ENCODE results near the gene RPL28.

The RPL28 gene

GRCh38 chr19:55368106-55368505, 17.6 kb upstream of the RPL28 start:
- no peak for DNase-seq (ENCODE audit: low read depth)
- in situ Hi-C loops (cut with HindIII; ENCODE audit: low sequenced_read_pairs) = no loop called here
- no peak for TF ChIP-seq CTCF (IDR thresholded peaks at IDR 0.05; ENCODE audit: low read depth, low read length, missing control alignments)
- H3K4me3 ChIP-seq (ENCODE audit: low read depth, low read length) = no peak overlapping the region

GRCh38 chr19:55368701-55369563, 16.8 kb upstream of the RPL28 start:
- peak overlapping the region; percentile 40 for H3K4me3 ChIP-seq (ENCODE audit: low read depth, low read length)
- TF ChIP-seq CTCF (IDR thresholded peaks at IDR 0.05; ENCODE audit: low read depth, low read length, missing control alignments) = no peak
- no peak for DNase-seq (ENCODE audit: low read depth)
- in situ Hi-C loops (cut with HindIII; ENCODE audit: low sequenced_read_pairs) = no loop called here

- DNase-seq (ENCODE audit: low read depth) = no peak
- no peak for TF ChIP-seq CTCF (IDR thresholded peaks at IDR 0.05; ENCODE audit: low read depth, low read length, missing control alignments)
- peak overlapping the region; percentile 51 for H3K4me3 ChIP-seq (ENCODE audit: low read depth, low read length)
- in situ Hi-C loops (cut with HindIII; ENCODE audit: low sequenced_read_pairs) = no loop called here
Measured at GRCh38 chr19:55369653-55370304, 16.0 kb upstream of the RPL28 start.

- no peak for TF ChIP-seq CTCF (IDR thresholded peaks at IDR 0.05; ENCODE audit: low read depth, low read length, missing control alignments)
- no peak for DNase-seq (ENCODE audit: low read depth)
- H3K4me3 ChIP-seq (ENCODE audit: low read depth, low read length) = peak within 1 kb of the TSS; percentile 51
- in situ Hi-C loops (cut with HindIII; ENCODE audit: low sequenced_read_pairs) = no loop called here
Measured at GRCh38 chr19:55370305-55370988, 15.3 kb upstream of the RPL28 start, which contains the start of gene IL11. Gene IL11 (minus strand): TSS chr19:55370463. CDS start chr19:55370310, 153 bp downstream.

- no peak overlapping the region for H3K4me3 ChIP-seq (ENCODE audit: low read depth, low read length)
- DNase-seq (ENCODE audit: low read depth) = no peak
- in situ Hi-C loops (cut with HindIII; ENCODE audit: low sequenced_read_pairs) = no loop called here
- no peak for TF ChIP-seq CTCF (IDR thresholded peaks at IDR 0.05; ENCODE audit: low read depth, low read length, missing control alignments)
Measured at GRCh38 chr19:55372316-55373081, 13.2 kb upstream of the RPL28 start.
